GM19351 (cell line): ENCODE data around the gene ZNF133.
A peak's percentile ranks its signal among the peaks of the same experiment; 100 is the strongest.
"Not testable (repeated sequence)": the region's sequence is repeated elsewhere in the genome, so short reads cannot be mapped to it uniquely, and the experiment has no call there.

Experiments used
- ATAC-seq: cut with Tn5 transposase; IDR thresholded peaks from one replicate; pipeline ENCODE4 v1.9.1; 2021; ENCODE audit warnings: mild to moderate bottlenecking, moderate library complexity; ENCODE audit not compliant: unreplicated experiment

ZNF133 gene

DNA sequence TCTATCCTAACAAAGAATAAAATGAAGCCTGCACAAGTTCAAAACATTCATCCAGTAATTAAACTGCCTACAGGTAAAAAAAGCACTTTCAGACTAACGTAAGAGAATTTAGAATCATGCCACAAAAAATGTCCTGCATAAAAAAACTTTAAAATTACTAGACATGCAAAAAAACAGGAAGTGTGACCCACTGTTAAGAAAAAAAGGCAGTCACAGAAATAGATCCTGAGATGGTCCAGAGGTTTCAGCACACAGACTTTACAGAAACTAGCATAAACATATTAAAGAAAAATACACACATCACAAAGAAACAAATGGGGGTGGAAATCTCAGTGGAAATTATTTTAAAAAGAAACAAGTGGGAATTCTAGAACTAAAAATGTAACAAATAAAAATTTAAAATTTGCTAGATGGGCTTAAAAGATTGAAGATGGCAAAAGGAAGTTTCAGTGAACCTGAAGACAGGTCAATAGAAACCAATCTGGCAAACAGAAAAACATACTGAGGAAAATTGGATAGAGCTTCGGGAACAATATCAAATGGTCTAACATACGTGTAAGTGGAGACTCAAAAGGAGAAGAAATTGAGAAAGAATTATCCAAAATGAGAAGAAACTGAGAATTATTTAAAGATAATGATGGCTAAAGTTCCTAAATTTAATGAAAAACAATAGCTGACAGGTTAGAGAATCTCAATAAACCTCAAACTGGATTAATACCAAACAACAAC is 3.4 kb upstream of the ZNF133 start:
- ATAC-seq, result no peak

DNA sequence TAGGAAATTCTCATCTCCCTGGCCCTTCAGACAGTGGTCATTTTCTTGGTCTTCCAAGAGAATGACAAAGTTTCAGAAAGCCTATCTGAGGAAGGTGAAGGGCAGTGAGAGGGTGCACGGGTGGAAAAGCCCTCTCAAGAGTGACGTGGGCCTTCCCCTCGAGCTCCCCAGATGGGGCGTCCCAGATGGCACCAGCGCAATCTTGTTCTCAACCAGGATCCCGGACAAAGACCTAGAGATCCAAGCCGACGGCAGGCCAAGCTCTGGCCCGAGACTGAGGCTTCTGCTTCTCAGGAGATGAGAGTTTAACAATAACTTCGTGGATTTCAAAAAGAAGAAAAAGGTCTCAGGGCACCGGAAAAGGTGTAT is 797 bp upstream of the ZNF133 start:
- no peak for ATAC-seq

DNA sequence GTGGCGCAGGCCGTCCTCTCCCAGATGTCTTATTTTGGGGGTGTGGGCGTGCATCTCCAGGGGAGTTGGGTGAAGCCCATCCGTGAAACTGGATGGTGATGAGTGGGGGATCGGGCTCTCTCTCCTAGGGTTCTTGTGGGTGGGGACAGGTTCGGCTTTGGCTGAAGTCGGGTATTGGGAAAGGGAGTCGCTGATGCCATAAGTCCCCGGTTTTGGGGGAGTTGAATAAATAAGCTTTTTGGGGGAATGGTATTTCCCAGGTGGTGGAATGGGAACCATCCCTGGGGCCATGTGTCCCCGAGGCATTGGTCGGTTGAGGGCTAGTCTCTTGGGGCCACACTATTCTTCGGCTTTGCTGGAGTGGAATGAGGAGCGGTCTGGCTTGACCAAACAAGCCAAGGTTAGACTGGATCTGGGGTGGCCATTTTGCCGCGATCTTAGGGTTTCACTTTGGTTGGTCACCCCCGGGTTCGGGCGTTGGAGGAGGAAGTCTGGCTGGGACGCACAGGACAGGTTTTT is 481 bp downstream of the ZNF133 start:
- ATAC-seq, result peak; percentile 0

DNA sequence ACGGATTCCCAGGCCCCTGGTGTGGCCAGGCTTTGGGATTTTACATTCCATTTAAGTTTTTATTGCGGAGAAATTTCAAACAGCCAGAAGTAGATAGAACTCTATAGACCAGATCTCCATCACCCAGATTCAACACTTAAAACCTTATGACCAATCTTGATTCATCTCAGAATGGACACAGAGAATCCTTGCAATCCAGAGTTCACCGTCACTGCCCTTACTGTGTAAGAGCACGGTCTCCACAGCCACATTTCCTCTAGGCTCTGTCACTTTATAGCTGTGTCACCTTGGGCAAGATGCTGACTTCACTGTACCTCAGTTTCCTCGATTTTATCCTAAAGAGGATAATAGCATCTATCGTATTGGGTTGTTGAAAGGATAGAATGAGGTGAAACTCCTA is 979 bp downstream of the ZNF133 start:
- ATAC-seq, result no peak

DNA sequence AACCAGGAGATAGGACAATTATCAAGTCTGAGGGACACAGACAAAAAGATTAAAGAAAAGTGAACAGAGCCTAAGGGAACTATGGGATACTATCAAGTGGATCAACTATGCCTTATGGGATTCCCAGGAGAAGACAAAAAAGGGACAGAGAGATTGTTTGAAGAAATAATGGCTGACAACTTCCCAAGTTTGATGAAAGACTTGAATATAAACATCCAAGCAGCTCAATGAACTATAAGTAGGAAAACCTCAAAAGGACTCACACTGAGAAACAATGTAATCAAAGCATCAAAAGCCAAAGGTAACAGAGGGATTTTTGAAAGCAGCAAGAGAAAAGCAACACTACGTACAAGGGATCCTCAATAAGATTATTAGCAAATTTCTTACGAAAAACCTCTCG is 11.0 kb downstream of the ZNF133 start:
- no peak for ATAC-seq

DNA sequence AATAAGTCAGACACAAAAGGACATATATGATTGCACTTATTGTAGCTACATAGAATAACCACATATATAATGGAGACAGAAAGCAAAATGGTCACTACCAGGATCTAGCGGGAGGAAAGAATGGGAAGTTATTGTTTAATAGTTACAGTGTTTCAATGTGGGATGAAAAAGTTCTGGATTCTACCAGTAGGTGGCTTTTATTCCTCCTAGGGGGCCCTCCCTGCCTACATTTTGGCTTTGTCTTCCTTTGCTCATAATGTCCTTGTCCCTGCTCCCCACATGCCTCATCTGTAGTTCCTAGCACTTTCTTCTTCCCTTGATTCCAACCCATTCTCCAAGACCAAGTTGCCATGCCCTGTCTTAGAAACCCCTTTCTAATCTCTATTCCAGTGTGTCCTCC is 16.3 kb downstream of the ZNF133 start:
- no peak for ATAC-seq

DNA sequence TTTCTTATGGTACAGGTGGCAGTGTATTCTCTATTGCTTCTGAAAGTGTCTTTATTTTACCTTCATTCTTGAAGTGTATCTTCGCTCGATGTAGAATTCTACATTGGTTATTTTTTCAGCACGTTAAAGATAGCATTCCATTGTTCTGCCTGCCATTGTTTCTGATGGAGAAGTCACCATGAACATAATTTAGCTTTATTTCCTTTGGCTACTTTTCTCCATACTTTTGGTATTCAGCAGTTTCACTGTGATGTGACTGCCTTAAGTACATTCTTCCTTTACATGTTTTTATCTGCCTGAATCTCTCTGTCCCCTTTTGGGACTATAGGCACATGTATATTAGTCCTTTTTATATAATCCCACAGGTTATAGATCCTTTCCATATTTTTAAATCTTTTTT is 19.0 kb downstream of the ZNF133 start:
- no peak for ATAC-seq

DNA sequence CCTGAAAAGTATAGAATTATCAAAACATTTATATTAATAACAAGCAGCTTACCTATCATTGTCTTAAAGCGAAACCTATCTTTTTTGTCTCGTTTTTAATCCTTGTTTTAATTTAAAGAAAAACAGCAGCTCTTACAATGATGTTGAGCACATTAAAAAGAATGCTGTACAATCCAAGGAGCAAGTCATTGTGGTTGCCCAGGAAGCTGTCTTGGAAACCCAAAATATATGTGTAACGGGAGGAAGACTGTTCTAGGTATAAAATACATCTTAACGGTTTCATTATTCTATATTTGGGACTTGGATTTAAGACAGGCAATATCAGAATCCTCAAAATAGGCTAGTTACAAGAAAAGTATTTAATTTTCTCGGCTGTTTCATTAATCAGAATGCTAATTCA is 21.7 kb downstream of the ZNF133 start:
- ATAC-seq, result no peak

DNA sequence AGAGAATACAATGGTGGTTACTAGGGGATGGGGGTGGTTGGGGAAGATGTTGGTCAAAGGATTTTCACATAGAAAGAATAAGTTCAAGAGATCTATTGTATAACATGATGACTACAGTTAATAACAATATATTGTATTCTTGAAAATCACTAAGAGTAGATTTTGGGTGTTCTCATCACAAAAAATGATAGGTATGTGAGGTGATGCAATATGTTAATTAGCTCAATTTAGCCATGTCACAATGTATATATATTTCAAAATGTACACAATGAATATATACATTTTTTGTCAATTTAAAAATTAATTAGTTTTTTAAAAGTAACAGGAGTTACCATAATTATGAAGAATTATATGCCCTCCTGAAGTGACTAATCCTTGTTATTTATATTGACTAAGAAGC is 22.3 kb downstream of the ZNF133 start:
- ATAC-seq, result no peak

DNA sequence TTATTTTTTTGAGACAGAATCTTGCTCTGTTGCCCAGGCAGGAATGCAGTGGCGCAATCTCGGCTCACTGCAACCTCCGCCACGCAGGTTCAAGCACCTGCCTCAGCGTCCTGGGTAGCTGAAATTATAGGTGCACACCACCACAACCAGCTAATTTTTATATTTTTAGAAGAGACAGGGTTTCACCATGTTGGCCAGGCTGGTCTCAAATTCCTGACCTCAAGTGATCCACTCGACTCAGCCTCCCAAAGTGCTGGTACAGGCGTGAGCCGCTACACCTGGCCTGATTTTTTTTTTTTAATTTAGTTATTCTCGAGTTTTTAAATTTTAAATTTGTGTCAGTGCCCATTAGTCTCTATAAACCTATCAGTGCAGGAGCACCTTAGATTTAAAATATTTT is 24.4 kb downstream of the ZNF133 start:
- ATAC-seq, result no peak

DNA sequence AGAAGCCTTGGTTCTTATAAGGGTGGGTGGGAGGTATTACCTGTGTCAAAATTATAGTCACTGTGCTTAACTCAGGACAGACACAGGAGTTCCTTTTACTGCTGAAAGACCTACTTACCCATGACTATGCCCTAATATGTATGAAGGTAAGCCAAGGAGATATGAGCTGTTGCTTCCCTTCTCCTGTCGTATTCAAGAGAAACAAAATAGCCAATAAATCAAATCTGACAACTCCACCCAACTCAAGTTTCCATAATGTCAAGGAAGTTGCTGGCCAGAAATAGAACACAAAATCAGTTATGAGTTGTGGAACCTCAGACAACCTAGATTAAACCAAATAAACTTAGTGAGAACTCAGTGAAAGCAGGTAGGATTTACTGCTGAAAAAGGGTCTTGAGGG is 25.1 kb downstream of the ZNF133 start:
- no peak for ATAC-seq

DNA sequence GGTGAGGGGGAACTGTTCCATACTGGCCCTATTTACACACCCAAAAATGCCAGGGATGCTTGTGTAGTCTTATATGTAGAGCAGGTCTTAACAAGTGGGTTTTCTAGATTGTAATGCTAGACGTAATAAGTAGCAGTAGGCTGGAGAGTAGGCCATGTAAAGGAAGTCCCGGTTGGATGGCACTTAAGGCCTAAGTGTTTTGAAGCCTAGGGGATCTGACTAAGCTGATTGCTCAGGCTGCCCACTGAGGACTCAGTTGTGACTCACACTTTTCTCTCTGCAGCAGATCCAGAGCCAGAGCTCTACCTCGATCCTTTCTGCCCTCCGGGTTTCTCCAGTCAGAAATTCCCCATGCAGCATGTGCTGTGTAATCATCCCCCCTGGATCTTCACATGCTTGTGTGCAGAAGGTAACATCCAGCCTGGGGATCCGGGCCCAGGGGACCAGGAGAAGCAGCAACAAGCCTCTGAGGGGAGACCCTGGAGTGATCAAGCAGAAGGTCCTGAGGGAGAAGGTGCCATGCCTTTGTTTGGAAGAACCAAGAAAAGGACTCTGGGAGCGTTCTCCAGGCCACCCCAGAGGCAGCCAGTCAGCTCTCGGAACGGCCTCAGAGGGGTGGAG is 26.6 kb downstream of the ZNF133 start:
- ATAC-seq, result no peak

DNA sequence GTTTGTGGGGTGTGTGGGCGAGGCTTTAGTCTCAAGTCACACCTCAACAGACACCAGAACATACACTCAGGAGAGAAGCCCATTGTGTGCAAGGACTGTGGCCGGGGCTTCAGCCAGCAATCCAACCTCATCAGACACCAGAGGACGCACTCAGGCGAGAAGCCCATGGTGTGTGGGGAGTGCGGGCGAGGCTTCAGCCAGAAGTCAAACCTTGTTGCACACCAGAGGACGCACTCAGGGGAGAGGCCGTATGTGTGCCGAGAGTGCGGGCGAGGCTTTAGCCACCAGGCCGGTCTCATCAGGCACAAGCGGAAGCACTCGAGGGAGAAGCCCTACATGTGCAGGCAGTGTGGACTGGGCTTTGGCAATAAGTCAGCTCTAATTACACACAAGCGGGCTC is 27.8 kb downstream of the ZNF133 start:
- ATAC-seq, result no peak

DNA sequence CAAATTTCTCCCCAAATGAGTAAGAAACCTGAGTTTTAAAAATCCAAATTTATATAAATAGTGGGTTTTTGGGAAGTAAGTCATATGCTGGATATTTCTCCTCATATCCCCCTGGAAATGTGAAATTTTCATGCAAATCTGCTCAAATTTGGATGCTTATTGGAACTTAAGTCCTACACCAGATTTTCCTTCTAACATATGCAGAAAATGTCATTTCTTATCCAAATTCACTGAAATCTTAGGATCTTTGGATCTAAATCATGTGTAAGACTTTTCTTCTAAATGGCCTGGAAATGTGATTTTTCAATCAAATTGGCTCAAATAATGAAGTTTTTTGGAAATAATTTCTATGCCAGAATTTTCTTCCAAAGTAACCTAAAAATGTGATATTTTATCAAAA is 33.0 kb downstream of the ZNF133 start:
- ATAC-seq, result no peak

DNA sequence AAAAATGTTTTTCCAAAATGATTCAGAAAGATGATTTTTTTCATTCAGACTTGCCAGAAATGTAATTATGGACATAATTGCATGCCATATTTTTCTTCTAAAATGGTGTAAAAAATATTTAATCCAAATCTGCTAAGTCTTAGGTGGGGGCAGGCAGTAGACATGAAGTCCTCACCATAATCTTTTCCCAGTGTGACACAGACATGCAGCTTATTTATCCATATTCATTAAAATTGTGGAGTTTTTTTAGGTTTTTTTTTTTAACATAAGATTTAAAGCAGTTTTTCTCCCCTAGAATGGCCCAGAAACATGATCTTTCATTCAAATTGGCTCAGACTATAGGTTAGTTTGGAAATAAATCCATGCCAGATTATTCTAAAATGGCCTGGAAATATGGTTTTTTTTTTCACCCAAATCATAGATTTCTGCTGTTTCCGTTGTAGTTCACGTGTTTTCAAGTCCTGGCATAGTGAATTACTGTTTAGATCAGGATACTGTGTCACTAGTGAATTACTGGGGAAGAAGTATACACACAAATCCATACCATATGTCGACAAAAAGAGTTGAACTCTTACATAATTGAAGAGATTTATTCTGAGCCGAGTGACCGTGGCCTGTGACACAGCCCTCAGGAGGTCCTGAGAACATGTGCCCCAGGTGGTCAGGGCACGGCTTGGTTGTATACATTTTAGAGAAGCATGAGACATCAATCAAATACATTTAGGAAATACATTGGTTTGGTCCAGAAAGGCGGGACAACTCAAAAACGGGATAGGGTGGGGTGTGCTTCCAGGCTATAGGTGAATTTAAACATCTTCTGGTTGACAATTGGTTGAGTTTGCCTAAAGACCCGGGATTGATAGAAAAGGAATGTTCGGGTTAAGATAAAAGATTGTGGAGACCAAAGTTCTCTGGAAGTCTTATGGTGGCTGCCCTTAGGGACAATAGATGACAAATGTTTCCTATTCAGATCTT is 33.9 kb downstream of the ZNF133 start:
- ATAC-seq, result no peak

DNA sequence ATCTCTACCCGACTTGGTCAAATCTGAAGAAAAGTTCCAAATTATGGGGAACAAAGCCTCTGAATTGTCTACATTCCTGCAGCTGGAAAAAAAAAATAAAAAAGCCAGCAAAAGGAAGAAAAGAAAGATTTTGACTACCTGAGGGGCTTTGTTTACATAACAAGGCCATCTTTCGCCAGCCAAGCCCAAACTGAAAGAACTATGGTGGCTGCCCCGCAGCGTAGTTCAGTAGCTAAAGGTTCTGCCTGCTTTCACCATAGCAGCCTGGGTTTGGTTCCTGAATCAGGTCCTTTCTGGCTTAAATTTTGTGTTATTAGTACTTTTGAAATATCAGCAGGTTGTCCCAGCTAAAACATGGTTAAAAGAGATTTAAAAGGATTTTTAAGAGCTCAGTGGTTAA is 35.4 kb downstream of the ZNF133 start:
- no peak for ATAC-seq

DNA sequence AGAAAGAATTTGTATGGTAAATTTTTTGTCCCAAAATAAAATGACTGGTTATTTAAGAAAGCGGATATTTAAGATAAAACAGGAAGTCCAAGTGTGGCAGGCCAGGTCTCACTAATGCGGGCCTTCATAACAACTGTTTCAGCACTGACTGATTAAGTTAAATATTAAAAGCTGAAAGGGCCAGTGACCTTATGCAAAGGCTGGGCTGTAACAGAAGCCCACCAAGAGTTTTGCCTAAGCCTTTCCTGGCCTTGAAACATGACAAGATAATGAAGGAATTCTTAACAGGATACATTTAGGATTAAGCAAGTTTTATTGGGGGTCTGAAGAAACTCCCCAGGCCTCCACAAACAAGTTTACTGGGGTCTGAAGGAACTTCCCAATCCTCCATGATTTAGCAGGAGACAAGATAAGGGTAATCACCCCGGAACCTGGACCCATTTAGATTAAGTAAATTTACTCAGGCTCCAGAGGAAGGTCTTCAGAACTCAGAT is 36.3 kb downstream of the ZNF133 start:
- ATAC-seq, result no peak

DNA sequence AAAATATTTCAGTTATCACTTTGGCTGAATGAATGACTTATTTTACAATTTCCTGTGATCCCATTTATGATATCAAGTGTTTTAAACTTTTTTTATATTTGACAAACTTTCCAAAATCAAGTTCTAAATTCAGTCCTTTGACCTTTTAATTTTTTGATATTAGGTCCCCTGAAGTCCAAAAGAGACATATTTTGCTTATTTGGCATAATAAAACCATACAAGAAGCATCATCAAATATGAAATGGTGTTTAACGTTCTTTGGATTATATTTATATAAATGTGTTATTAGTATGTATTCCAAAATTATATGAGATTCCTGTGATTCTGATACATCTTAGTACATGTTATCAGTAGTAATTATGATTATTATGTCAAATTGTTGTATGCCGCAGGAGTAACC is 38.7 kb downstream of the ZNF133 start:
- no peak for ATAC-seq

DNA sequence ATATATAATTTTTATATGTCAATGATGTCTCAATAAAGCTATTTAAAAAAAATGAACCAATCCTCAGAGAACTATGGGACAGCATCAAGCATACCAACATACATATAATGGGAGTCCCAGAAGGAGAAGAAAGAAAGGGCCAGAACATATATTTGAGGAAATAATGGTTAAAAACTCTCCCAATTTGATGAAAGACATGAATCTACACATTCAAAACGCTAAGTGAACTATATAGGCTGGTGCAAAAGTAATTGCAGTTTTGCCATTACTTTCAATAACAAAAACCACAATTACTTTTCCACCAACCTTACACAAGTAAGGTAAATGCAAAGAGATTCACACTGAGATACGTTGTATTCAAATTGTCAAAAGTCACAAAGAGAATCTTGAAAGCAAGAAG is 43.4 kb downstream of the ZNF133 start:
- ATAC-seq, result no peak

DNA sequence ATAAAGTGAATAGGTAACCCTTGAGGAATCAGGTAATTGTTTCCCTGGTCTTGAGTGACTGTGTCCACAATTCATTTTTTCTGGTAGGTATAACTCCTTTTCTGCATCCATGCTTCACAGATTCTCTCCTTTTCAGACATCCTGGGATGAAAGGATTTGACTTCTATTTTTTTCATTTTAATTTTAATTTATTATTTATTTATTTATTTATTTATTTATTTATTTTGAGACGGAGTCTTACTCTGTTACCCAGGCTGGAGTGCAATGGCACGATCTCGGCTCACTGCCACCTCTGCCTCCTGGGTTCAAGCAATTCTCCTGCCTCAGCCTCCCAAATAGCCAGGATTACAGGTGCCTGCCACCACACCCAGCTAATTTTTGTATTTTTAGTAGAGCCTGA is 61.4 kb downstream of the ZNF133 start:
- not testable (repeated sequence) for ATAC-seq

DNA sequence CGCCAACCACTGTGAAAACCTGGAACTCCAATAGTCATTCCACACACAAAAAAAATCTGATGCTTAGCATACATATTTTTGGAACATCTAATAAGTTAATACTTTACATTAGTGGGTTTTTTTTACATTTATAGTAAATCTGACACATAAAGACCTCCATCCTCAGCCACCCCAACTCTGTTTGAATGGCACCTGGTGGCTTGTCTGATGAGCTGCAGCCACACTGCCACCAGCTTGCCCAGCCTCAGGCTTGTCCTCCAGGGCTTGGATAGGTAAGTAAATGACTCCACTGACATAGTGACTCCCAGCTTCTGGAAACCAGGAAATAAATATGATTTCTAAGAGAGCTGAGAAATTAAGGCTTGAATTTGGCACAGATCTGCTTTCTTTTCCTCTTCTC is 71.5 kb downstream of the ZNF133 start:
- no peak for ATAC-seq
